ENCODE results near the gene RFPL4A.

Gene RFPL4A

GRCh38 chr19:55809381-55810058, 50.6 kb downstream of the RFPL4A start:
- DNase-seq, result peak; percentile 45

GRCh38 chr19:55811340-55811739, 52.4 kb downstream of the RFPL4A start:
- no peak for DNase-seq

GRCh38 chr19:55812449-55812848, 53.6 kb downstream of the RFPL4A start:
- no peak for DNase-seq
